Suprapubic skin (tissue), 4 donors: ENCODE data around the gene CALCR.

Experiments used
- POLR2A ChIP-seq, 2 donors: fragments of 450-650 bp; IDR thresholded peaks; one replicate each; pipeline ENCODE4 v1.6.1; 2017; ENCODE audit warnings: antibody characterized with exemption in 2 of 2, mild to moderate bottlenecking in 2 of 2, moderate library complexity in 2 of 2
- POLR2AphosphoS5 ChIP-seq, 3 donors: sonication (generic); formaldehyde crosslinking; IDR thresholded peaks; one replicate each; pipeline ENCODE4 v1.6.1; 2017; ENCODE audit warnings: antibody characterized with exemption in 3 of 3

DNA sequence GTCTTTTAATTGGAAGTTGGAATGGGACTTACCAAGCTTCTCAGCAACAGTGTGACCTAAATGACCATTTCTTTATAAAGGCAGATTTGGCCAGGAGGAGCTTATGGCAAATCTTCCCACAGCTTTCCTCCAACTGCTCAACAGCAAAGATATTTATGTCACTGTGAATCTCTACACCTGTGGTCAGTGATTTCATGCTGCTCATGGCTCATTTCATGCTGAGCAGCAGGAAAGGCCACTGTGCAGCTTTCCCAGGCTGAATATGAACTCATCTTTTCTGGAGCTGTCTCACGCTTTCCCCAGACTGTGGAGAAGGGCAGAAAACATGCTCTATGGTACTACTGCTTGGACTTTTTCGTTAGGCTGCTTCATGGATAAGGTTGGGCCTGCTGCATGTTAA, 29.8 kb downstream of the CALCR start:
- no peak for TF ChIP-seq POLR2AphosphoS5 (IDR thresholded peaks at IDR 0.05)
- TF ChIP-seq POLR2A (IDR thresholded peaks at IDR 0.05) = no peak
